Measurements from ENCODE around the gene GPC5.
"Not testable (repeated sequence)": the region's sequence is repeated elsewhere in the genome, so short reads cannot be mapped to it uniquely, and the experiment has no call there.

Gene GPC5

DNA sequence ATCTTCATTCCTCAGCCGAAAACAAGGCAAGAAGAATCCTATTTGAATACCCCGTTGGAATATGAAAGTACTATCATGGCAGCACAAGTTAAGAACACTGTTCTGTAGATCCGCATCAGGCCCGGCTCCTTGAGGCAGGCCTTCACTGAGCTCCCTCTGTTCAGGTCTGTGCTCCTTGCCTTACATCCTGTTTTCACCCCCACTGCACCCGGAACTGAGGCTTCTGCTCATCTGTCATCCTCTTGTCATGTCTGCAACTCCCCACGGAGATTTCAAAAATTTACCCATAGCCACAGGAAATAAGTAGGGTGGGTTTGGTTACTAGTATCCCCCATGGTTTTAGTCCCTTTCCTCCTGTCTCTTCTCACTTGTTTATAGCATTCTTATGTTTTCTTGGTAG lies 861.9 kb downstream of the GPC5 start:
- Histone ChIP-seq H3K27ac (no peak overlapping the region), H3K4me3 (no peak overlapping the region)

DNA sequence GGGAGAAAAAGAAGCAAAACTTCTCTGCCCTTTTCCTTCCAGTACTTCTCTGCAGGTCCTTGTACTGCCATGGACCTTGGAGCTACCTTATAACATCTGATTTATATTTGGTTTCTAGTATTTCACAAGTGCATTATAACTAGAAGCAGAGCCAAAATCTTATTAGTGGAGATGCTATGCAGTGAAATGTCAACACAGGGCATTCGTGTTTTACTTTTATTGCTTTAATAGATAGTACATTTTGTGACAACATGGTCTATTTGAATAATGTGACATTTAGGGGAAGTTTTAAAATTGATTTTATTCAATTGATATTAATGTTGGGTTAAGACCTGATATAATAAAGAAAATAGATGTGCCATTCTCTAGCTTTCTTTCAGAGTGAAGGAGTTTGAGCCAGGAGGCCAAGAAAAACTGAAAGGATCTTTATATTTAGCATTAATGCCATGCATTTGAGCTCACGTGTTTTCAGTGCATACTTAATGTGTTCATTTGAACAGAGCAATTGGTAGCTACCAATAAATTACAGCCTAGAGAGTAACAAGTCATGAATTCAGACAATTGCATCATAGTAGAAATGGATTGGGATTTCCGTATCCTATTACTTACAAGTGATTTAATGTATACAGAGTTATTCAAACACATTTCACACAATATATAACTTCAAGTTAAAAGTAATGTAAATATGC lies 863.8 kb downstream of the GPC5 start:
- no peak overlapping the region for H3K4me3 ChIP-seq

GRCh38 chr13:92265408-92265807 lies 867.0 kb downstream of the GPC5 start:
- Histone ChIP-seq H3K4me3 (no peak overlapping the region), H3K27ac (no peak overlapping the region)

More for the DNA sequence above, 863.8 kb downstream of the GPC5 start:
- no peak overlapping the region for H3K27ac ChIP-seq

- Histone ChIP-seq H3K4me3 (no peak overlapping the region), H3K27ac (no peak overlapping the region)
These were observed 872.6 kb downstream of the GPC5 start for GRCh38 chr13:92270990-92271389.

GRCh38 chr13:92272177-92272576 lies 873.8 kb downstream of the GPC5 start:
- Histone ChIP-seq H3K27ac (no peak overlapping the region), H3K4me3 (no peak overlapping the region)

- H3K27ac ChIP-seq, H3K4me3 ChIP-seq: not testable (repeated sequence)
These were observed 882.6 kb downstream of the GPC5 start for GRCh38 chr13:92280986-92281385.

DNA sequence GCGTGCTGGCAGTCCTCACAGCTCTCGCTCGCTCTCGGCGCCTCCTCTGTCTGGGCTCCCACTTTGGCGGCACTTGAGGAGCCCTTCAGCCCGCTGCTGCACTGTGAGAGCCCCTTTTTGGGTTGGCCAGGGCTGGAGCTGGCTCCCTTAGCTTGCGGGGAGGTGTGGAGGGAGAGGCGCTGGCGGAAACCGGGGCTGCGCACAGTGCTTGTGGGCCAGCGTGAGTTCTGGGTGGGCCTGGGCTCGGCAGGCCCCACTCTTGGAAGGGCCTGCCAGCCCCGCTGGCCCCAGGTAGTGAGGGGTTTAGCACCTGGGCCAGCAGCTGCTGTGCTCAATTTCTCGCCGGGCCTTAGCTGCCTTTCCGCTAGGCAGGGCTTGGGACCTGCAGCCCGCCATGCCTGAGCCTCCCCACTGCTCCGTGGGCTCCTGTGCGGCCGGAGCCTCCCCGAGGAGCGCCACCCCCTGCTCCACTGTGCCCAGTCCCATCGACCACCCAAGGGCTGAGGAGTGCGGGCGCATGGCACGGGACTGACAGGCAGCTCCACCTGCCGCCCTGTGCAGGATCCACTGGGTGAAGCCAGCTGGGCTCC lies 892.4 kb downstream of the GPC5 start:
- H3K27ac ChIP-seq, H3K4me3 ChIP-seq: not testable (repeated sequence)

- H3K27ac ChIP-seq, H3K4me3 ChIP-seq: not testable (repeated sequence)
These were observed 896.1 kb downstream of the GPC5 start for GRCh38 chr13:92294533-92294932.

GRCh38 chr13:92296154-92296671 lies 897.8 kb downstream of the GPC5 start:
- not testable (repeated sequence) for H3K4me3 ChIP-seq, H3K27ac ChIP-seq

DNA sequence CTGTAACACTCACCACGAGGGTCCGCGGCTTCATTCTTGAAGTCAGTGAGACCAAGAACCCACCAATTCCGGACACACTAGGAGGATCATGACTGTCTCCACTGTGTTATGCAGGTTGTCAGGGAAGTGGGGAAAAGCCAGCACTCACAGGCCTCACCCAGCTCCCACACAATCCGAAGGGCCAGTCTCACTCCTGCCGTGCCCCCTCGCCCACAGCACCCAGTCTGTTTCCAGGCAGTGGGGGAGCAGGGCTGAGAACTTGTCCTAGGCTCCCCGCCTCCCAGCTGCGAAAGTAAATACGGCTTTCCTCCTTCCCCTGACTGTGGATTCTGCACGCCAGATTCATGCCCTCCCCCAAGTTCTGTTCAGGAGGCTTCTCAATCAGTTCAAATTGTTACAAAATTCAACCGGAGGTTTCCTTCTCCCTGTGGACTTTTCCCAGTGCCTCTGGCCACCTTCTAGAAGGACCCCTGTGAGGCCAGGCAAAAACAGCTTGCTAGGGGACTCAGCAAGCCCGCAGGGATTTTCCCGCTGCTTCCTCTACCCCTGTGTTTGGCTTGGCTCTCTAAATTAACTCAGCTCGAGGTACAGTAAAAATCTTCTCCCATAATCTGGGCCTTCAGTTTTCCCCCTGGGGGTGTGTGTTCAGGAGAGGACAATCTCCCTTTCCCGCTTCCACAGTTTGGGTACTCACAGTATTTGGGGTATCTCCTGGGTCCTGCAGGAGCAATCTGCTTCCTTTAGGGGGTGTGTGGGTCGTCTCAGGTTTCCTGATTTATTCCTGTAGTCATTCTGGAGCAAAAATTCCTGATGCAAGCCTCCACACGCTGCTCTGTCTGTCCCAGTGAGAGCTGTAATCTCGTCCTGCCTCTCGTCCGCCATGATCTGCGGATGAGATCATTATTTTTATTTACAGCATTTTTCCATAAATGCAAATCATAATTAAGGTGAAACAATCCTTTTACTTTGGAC lies 899.8 kb downstream of the GPC5 start:
- H3K27ac ChIP-seq: no peak overlapping the region
- H3K4me3 ChIP-seq: no peak overlapping the region

DNA sequence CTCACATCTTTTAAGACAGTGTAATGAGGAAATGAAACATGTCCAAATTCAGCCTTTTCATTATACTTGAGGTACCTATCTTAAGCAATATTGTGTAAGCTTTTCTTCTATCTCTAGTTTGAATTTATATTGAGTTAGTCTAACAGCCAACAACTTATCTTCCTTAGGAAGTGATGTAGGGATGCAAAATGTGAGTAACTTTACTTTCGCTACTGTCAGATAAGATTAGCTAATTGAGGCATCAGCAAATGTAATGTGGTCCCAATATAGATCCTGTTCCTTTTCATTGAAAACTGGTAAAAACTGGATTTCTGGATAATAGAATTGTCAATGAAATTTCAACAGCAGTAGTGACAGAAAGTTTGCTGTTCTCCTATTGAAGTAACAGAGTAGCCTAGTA lies 902.2 kb downstream of the GPC5 start:
- Histone ChIP-seq H3K27ac (no peak overlapping the region), H3K4me3 (no peak overlapping the region)

DNA sequence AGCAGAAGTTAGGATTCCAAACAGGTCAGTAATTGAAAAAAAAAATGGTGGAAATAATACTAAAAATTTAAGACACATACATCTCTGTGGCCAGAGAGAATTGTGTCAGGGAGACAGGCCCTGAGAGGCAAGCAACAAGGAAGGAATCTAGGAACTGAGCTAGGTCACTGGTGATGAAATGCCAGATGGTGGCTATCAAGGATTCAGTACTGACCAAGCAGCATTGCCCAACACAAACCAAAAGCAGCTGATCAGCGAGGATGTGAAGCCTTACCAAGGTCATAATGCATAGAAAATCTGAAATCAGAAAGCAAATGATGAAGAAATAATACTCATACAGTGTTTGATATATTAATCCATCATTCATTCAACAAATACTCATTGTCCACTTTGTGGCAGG lies 905.0 kb downstream of the GPC5 start:
- no peak overlapping the region for H3K4me3 ChIP-seq
- no peak overlapping the region for H3K27ac ChIP-seq

GRCh38 chr13:92307752-92308151 lies 909.3 kb downstream of the GPC5 start:
- no peak overlapping the region for H3K27ac ChIP-seq

DNA sequence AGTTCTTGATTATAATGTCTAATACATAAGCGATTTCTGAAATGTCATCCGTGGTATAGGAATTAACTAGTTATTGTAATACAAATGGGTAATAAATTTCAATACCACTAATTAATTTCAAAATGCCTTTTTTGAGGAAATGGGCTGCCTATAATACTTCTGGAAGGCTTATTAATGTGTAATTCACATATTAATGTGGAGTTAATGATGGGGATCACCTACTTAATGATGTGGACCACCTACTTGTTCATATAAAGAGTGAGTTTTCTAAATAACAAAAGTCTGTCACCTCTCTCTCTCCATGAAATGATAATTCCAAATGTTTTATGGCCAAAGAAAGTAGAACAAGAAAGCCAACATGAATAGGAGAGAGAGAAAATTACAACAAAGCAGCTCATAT lies 914.4 kb downstream of the GPC5 start:
- no peak overlapping the region for H3K4me3 ChIP-seq

More at GRCh38 chr13:92307752-92308151, 909.3 kb downstream of the GPC5 start:
- no peak overlapping the region for H3K4me3 ChIP-seq

GRCh38 chr13:92313382-92313781 lies 915.0 kb downstream of the GPC5 start:
- H3K4me3 ChIP-seq: no peak overlapping the region

More for the DNA sequence above, 914.4 kb downstream of the GPC5 start:
- H3K27ac ChIP-seq: no peak overlapping the region

GRCh38 chr13:92315265-92315664 lies 916.8 kb downstream of the GPC5 start:
- no peak overlapping the region for H3K4me3 ChIP-seq
- no peak overlapping the region for H3K27ac ChIP-seq

More at GRCh38 chr13:92313382-92313781, 915.0 kb downstream of the GPC5 start:
- H3K27ac ChIP-seq: no peak overlapping the region

GRCh38 chr13:92316030-92316429 lies 917.6 kb downstream of the GPC5 start:
- no peak overlapping the region for H3K4me3 ChIP-seq
- no peak overlapping the region for H3K27ac ChIP-seq

- Histone ChIP-seq H3K27ac (no peak overlapping the region), H3K4me3 (no peak overlapping the region)
These were observed 918.6 kb downstream of the GPC5 start for GRCh38 chr13:92317066-92317465.

- no peak overlapping the region for H3K27ac ChIP-seq
- H3K4me3 ChIP-seq: no peak overlapping the region
These were observed 921.9 kb downstream of the GPC5 start for GRCh38 chr13:92320323-92320722.

DNA sequence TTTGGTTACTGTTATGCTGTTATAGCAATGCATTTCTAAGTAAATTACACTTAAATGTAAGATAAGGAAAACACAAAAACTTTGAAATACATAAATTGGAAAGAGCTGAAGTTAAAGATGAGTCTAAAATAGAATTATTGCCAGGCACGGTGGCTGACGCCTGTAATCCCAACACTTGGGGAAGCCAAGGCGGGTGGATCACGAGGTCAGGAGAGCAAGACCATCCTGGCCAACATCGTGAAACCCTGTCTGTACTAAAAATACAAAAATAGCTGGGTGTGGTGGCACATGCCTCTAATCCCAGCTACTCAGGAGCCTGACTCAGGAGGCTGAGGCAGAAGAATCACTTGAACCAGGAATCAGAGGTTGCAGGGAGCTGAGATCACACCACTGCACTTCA lies 922.8 kb downstream of the GPC5 start:
- no peak overlapping the region for H3K27ac ChIP-seq

More for the DNA sequence above, 922.8 kb downstream of the GPC5 start:
- H3K4me3 ChIP-seq: no peak overlapping the region
